Chondrocyte (in vitro differentiated cells): ENCODE results near the gene SCNN1A. TPM values are rescaled to one million over a fixed set of nuclear protein-coding genes. Genes with fewer than 3 reads are reported as not detected.

ENCODE experiments used
- DNase-seq: peaks from one replicate; pipeline ENCODE4 v3.0.0; 2021; ENCODE audit warnings: mixed read lengths, low spot score
- H3K27ac Mint-ChIP-seq: one replicate; pipeline ENCODE4 v1.8.0; 2021; ENCODE audit warnings: mild to moderate bottlenecking, moderate library complexity, mixed read lengths; ENCODE audit not compliant: unreplicated experiment
- H3K27me3 Mint-ChIP-seq: 2 replicates; pipeline ENCODE4 v1.8.0; 2021; ENCODE audit warnings: low read depth, mixed read lengths
- H3K36me3 Mint-ChIP-seq: 2 replicates; pipeline ENCODE4 v1.8.0; 2021; ENCODE audit warnings: low read depth, mixed read lengths
- H3K4me1 Mint-ChIP-seq: 2 replicates; pipeline ENCODE4 v1.8.0; 2021; ENCODE audit warnings: low read depth, mild to moderate bottlenecking, mixed read lengths
- H3K4me3 Mint-ChIP-seq: one replicate; pipeline ENCODE4 v1.8.0; 2021; ENCODE audit warnings: mild to moderate bottlenecking, moderate library complexity, mixed read lengths; ENCODE audit not compliant: unreplicated experiment
- H3K9me3 Mint-ChIP-seq: 2 replicates; pipeline ENCODE4 v1.8.0; 2021; ENCODE audit warnings: low read depth, mixed read lengths
- CTCF ChIP-seq: fragments of 200-600 bp; sonication (generic); IDR thresholded peaks from 2 replicates; pipeline ENCODE4 v1.5.0; 2021; ENCODE audit warnings: antibody characterized with exemption, mild to moderate bottlenecking, moderate library complexity
- total RNA-seq: library from RNA; stranded (reverse); gene quantifications from 3 replicates; pipeline ENCODE4 v1.2.1, GENCODE V29; 2021

The SCNN1A gene
- total RNA-seq, 1 donor from 2014 or later, result 0.87 TPM

GRCh38 chr12:6370994-6371754 is 4.2 kb downstream of the SCNN1A start:
- DNase-seq, result no peak
- Mint-ChIP-seq H3K9me3 (no peaks in the 10 kb centered on the region), H3K27ac (peak overlapping the region; percentile 63), H3K4me3 (no peak overlapping the region), H3K27me3 (no peaks in the 10 kb centered on the region), H3K4me1 (peaks cover 44% of the 10 kb centered on the region), H3K36me3 (no peaks in the 10 kb centered on the region)
- TF ChIP-seq CTCF, result peak; percentile 55

GRCh38 chr12:6370576-6370935 is 4.8 kb downstream of the SCNN1A start:
- Mint-ChIP-seq H3K36me3 (no peaks in the 10 kb centered on the region), H3K9me3 (no peaks in the 10 kb centered on the region), H3K27ac (no peak overlapping the region), H3K4me3 (no peak overlapping the region), H3K27me3 (no peaks in the 10 kb centered on the region), H3K4me1 (peaks cover 38% of the 10 kb centered on the region)
- DNase-seq, result peak; percentile 53
- no peak for TF ChIP-seq CTCF

- TF ChIP-seq CTCF, result no peak
- Mint-ChIP-seq H3K27ac (no peak overlapping the region), H3K9me3 (no peaks in the 10 kb centered on the region), H3K4me1 (peaks cover 33% of the 10 kb centered on the region), H3K27me3 (no peaks in the 10 kb centered on the region), H3K36me3 (no peaks in the 10 kb centered on the region), H3K4me3 (no peak overlapping the region)
- peak; percentile 53 for DNase-seq
These were observed 5.3 kb downstream of the SCNN1A start for GRCh38 chr12:6369916-6370575.

- DNase-seq, result peak; percentile 68
- Mint-ChIP-seq H3K27me3 (no peaks in the 10 kb centered on the region), H3K36me3 (no peaks in the 10 kb centered on the region), H3K4me1 (peaks cover 31% of the 10 kb centered on the region), H3K4me3 (no peak overlapping the region), H3K27ac (no peak overlapping the region), H3K9me3 (no peaks in the 10 kb centered on the region)
- TF ChIP-seq CTCF, result no peak
These were observed 6.3 kb downstream of the SCNN1A start for GRCh38 chr12:6368906-6369525.
